CD4-positive, alpha-beta T cell treated with Interleukin-4 for 4 hours (primary cell): ENCODE measurements around the gene LMBR1.
"Not testable (repeated sequence)": the region's sequence is repeated elsewhere in the genome, so short reads cannot be mapped to it uniquely, and the experiment has no call there.

Source experiments
- DNase-seq: peaks from one replicate; pipeline ENCODE4 v3.0.0-alpha.2; 2020

LMBR1 gene

GRCh38 chr7:156906200-156906649 is 13.2 kb upstream of the LMBR1 start:
- no peak for DNase-seq

- peak; percentile 58 for DNase-seq
Measured at GRCh38 chr7:156903232-156903909, 10.4 kb upstream of the LMBR1 start.

GRCh38 chr7:156900093-156900492 is 7.1 kb upstream of the LMBR1 start:
- not testable (repeated sequence) for DNase-seq

- DNase-seq = no peak
Measured at GRCh38 chr7:156898938-156899337, 6.0 kb upstream of the LMBR1 start.

- DNase-seq = no peak
Measured at GRCh38 chr7:156897673-156898072, 4.7 kb upstream of the LMBR1 start.

GRCh38 chr7:156896388-156897022 is 3.5 kb upstream of the LMBR1 start:
- no peak for DNase-seq

GRCh38 chr7:156895024-156895780 is 2.2 kb upstream of the LMBR1 start:
- DNase-seq = no peak

- peak; percentile 49 for DNase-seq
Measured at GRCh38 chr7:156892081-156892800, 742 bp downstream of the LMBR1 start.

GRCh38 chr7:156889746-156890145 is 3.2 kb downstream of the LMBR1 start:
- no peak for DNase-seq

- DNase-seq = no peak
Measured at GRCh38 chr7:156889089-156889488, 3.9 kb downstream of the LMBR1 start.

- no peak for DNase-seq
Measured at GRCh38 chr7:156886020-156886795, 6.8 kb downstream of the LMBR1 start.

- no peak for DNase-seq
Measured at GRCh38 chr7:156881679-156882078, 11.3 kb downstream of the LMBR1 start.

GRCh38 chr7:156875766-156876165 is 17.2 kb downstream of the LMBR1 start:
- no peak for DNase-seq

GRCh38 chr7:156868363-156868762 is 24.6 kb downstream of the LMBR1 start:
- not testable (repeated sequence) for DNase-seq

- DNase-seq = no peak
Measured at GRCh38 chr7:156865493-156865892, 27.5 kb downstream of the LMBR1 start.

- not testable (repeated sequence) for DNase-seq
Measured at GRCh38 chr7:156862022-156862421, 31.0 kb downstream of the LMBR1 start.

GRCh38 chr7:156861212-156861611 is 31.8 kb downstream of the LMBR1 start:
- no peak for DNase-seq

- not testable (repeated sequence) for DNase-seq
Measured at GRCh38 chr7:156860099-156860498, 32.9 kb downstream of the LMBR1 start.

- DNase-seq = no peak
Measured at GRCh38 chr7:156858523-156858922, 34.5 kb downstream of the LMBR1 start.

GRCh38 chr7:156857757-156858156 is 35.2 kb downstream of the LMBR1 start:
- no peak for DNase-seq

- DNase-seq = no peak
Measured at GRCh38 chr7:156854654-156855053, 38.3 kb downstream of the LMBR1 start.

- DNase-seq = no peak
Measured at GRCh38 chr7:156848979-156849378, 44.0 kb downstream of the LMBR1 start.
